Measurements from ENCODE around the gene IFNGR2.
"Not testable (repeated sequence)": the region's sequence is repeated elsewhere in the genome, so short reads cannot be mapped to it uniquely, and the experiment has no call there.

The IFNGR2 gene

DNA sequence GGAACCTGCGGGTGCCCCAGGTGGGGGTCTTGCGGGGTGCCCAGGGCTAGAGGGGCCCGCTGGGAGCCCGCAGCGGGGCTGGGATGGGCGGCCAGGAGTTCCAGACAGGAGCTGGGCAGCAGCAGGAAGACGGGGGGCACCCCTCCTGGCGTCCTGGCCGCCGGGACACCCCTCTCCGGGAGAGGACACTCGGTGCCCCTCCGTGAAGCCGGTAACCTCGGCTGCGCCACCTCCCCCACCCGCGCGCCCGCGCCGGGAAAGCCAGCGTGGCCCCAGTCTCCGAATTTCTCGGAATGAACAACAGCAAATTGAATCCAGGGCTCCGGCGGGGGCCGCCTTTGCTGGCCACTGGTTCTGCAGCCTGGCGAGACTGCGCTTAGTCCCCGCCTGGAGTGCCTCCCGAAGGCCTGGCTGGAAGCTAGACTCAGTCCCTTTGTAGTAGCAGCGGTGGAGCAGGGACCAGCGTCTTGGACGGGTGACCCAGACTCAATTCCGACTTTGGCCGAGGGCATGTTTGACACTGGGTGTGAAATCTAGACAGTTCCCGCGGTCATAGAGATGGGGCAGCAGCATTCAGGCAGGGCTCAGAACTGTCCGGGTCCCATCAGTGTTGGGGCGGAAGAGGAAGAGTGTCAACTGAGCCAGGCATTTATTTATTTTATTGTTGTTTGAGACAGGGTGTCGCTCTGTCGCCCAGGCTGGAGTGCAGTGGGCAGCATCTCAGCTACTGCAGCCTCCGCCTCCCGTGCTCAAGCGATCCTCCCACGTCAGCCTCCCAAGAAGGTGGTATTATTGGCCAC lies 773 bp downstream of the IFNGR2 start:
- DNase-seq = no peak

DNA sequence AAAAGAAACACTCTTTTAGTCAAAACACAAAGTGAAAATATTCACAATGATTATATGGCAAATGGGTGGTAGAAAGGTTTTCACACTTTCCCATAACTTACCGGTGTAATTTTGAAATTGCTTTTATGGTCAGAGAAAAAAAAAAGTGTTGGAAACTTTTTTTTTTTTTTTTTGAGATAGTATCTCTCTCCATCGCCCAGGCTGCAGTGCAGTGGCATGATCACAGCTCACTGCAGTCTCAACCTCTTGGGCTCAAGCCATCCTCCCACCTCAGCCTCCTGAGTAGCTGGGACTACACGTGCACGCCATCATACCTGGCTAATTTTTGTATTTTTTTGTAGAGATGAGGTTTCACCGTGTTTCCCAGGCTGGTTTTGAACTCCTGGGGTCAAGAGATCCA lies 3.3 kb downstream of the IFNGR2 start:
- DNase-seq = no peak

DNA sequence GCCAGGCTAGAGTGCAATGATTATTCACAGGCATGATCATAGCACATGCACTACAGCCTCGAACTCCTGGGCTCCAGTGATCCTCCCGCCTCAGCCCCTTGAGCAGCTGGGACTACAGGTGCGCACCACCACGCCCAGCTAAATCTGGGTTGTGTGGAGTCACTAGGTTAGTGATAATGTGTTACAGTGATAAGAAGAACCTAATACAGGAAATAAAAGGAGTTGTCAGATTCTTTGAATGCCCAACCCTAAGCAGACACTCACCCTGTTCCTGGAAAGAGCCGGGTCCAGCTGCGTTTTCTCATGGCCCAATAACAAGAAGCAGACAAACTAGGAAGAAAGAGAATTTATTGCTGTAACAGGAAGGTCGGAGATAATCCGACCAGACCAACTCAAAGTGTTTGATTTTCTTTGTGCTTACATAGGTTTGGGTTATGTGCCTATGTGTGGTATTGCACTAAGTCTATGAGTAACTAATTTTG lies 8.8 kb downstream of the IFNGR2 start:
- no peak for DNase-seq

DNA sequence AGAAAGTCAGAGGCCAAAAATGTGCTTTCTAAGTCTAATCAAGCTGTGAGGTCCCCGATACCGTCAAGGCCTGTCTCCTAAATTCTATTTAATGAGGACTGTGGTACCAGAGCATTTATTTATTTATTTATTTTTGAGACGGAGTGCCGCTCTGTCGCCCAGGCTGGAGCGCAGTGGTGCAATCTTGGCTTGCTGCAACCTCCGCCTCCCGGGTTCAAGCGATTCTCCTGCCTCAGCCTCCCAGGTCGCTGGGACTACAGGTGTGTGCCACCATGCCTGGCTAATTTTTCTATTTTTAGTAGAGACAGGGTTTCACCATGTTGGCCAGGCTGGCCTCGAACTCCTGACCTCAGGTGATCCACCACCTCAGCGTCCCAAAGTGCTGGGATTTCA lies 9.2 kb downstream of the IFNGR2 start:
- DNase-seq = not testable (repeated sequence)

DNA sequence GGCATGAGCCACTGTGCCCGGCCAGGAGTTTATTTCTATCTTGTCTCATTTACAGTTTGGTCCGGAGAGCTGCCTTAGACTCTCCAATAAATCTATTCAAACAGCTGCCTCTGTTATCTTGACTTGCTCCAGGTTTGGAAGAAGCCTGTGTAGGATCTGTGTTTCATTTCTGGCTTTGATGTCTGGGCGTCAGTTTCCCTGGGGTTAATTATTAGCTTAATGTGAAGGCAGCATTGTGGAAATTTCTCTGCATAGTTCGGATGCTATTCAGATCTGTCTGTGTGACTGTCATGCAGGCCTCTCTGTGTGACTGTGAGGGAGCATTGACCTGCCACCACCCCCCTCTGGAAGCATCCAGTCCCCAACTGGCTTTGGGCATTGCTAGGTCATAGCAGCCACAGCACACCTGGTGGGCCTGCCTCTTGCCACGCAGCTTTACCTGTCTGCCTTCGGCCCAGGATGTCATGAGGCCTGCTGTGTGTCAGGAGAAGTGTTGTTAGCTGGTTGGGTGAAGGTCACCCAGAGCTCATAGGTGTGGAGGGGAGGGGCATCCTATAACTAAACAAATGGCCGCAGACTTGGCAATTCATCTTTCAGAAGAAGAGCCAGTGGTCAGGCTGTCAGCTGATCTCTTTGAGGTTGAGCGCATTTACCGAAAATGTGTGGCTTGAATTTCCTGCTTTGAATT lies 9.8 kb downstream of the IFNGR2 start:
- no peak for DNase-seq

DNA sequence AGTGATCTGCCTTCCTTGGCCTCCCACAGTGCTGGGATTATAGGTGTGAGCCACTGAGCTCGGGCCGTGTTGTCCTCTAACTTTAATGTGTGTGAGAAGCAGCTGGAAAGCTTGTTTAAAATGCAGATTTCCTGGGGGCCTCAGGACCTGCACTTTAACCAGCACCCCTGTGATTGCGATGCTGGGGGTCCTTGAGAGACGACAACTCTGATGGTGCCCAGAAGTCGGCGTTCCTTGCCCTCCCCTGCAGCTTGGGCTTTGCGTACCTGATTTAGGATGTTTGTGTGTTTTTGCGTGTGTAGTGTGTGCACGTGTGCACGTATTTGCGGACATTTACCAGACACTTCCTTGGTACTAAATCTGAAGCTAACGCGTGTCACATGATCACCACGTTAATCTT lies 10.9 kb downstream of the IFNGR2 start:
- no peak for DNase-seq

DNA sequence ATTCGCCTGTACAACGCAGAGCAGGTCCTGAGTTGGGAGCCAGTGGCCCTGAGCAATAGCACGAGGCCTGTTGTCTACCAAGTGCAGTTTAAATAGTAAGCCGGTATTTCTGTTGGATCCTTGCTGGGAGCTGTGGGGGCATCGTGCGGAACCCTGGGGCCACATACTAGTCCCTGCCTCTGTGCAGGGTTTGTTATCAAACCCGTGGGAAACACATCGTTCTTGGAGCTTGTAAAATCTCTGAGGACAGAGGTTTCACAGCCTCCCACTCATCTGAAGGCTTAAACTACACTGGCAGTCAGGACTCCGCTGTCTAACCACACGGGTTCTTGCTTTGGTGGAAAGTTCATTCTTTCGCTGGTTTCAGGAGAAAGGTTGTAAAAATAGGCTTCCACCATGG lies 11.7 kb downstream of the IFNGR2 start:
- no peak for DNase-seq

DNA sequence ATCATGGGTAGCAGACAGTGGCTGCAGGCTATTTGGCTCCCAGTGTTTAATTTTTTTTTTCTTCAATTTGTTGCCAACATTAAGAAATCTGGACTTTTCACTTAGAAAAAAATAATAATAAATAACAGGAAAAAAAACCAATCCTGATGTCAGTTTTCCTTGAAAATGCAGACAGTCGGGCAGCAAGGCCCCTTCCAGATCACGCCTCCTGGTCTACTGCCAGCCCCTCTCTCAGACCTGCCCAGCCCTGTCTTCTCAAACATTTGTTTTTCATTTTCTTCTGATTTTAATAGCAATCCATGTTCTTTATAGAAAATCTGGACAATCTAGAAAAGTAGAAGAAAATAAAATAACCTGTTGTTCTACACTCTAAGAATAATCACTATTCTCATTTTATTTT lies 15.5 kb downstream of the IFNGR2 start:
- DNase-seq = no peak

DNA sequence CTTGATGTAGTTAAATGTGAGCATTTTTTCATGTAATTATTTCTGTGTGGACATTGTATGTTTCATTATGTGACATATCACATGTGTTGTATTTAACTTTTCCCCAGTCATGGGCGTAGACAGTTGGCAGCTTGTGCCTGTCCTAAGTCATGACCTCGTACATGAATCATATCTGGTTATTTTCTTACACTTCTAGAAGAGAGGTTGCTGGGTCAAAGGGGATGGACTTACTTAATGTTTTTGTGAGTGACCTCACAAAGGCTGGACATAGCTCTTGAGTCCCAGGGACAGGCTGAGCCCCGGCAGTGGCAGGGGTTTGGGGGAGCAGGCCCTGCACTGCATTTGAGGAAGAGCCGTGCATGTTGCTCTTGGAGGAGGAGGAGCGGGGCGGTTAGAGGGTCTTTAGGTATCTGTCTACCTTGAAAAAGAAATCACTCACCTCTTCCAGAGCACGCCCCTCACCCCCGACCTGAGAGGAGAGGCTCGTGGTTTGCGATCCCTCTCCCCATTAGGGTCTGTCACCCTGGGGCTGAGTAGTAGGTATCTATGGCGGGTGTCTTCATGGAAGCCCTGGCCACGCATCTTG lies 16.4 kb downstream of the IFNGR2 start:
- DNase-seq = no peak

DNA sequence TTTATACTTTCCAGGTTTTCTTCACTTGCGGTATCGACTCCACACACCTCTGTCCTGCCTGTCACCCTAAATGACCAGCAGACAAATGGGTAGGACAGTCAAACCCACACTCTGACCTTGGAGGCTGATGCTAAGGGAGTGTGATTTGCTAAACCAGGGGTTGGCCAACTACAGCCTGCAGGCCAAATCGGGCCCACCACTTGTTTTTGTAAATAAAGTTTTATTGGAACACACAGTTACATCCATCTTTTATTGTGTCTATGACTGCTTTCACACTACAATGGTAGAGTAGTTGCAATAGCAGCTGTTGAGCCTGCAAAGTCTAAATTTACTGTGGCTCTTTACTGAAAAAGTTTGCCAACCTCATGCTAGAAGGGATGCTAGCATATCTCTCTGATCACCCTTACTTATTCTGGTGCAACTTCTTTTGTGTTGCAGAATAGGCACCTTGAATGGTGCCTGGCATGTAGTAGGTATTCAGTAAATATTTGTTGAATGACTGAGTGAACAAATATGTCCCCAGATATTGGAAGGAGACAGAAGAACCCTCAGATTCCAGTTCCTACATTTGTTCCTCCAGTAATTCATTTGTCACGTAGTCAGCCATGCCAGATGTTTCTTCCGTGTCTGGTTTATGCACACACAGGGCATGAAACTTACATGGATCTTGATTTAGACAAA lies 18.6 kb downstream of the IFNGR2 start:
- DNase-seq = no peak

DNA sequence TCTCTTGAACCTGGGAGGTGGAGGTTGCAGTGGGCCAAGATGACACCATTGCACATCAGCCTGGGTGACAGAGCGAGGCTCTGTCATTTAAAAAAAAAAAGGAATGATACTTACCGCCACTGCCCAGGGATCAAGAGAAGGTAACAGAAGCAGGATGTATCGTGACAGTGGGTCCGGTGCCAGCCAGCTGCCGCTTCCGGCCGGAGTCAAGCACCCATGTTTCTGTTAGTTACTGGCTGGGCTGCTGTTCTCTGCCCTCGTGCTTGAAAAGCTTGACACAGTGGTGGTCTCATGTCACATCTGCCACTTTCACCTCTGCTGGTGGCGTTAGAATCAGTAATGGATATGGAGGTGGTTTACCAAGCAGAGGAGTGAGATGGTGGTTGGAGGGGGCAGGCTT lies 21.0 kb downstream of the IFNGR2 start:
- no peak for DNase-seq

DNA sequence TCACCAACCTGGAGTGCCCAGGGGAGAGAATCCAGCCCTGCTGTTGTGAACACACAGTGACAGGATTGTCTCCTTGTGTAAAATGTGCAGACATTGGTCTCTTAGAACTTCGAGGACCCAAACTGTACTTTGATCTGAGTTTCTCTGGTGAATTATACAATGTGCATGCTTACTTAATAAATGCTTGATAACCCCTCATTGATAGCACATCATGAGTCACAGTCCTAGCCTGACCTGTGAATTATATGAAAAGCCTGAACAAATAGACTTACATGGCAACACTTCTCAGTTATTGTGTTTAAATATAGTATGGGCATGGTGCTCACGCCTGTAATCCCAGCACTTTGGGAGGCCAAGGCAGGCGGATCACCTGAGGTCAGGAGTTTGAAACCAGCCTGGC lies 22.6 kb downstream of the IFNGR2 start:
- DNase-seq = no peak

DNA sequence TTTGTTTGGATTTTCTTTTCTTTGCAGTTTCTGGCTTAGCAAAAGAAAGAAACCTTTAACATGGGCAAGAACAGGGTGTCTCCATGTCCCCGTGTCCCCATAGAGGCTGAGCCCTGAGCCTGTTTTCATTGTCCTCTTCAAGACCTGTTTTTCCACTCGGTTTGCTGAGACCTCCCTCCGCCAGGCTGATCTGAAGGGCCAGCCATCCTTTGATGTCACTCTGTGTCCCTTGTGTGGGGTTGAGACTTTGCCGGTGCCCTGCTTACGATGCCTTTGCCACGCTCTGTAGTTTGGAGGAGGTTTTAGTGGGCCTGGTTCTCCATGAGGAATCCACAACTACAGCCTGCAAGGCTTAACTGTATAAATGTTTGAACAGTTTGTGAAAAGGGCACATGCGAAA lies 23.8 kb downstream of the IFNGR2 start:
- no peak for DNase-seq

DNA sequence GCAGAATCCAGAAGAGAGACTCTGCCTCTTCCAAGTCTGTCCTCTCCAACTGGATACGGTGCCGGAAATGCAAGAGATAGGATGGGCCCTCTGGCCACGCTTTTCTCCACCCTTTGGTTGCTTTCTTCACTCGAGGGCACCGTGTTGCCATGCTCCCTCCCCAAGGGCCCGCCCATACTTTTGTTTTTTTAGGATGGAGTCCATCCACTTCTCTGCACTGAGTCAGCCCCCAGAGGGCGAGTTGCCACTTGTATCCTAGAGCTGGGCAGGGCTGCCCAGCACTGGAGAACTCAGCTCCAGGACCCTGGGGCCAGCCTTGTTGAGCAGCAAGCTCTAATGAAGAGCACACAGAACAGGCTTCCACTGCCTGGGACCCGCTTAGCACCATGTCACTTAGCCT lies 25.5 kb downstream of the IFNGR2 start:
- DNase-seq = no peak

DNA sequence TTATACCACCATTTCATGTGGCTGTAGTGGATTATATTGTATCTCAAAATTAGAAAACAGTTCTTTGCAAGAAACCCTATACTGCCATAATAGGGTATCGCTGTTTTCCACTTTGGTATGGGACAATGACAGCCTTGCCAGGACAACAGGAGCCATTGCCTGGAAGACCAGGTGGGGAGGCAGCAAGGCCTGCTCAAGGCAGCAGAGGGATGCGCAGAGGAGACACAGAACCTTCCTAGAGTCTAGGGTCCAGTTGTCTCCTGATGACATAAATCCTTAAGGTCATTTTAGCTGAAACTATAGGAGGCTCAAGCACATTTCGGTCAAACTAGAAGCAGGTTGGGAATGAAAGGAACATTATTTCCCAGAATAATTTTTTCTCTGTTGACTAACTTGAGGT lies 27.6 kb downstream of the IFNGR2 start:
- no peak for DNase-seq

DNA sequence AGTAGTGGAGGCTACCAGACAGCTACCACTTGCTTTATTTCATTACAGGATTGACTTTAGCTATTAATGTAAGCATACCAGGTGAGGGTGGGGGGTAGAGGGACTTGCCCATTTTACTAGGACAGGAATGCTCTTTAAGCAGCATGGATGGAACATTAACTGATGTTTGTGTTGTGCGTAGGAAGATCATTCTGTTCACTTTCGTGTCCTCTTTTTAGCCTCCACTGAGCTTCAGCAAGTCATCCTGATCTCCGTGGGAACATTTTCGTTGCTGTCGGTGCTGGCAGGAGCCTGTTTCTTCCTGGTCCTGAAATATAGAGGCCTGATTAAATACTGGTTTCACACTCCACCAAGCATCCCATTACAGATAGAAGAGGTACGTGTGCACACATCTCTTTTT lies 29.3 kb downstream of the IFNGR2 start:
- no peak for DNase-seq

DNA sequence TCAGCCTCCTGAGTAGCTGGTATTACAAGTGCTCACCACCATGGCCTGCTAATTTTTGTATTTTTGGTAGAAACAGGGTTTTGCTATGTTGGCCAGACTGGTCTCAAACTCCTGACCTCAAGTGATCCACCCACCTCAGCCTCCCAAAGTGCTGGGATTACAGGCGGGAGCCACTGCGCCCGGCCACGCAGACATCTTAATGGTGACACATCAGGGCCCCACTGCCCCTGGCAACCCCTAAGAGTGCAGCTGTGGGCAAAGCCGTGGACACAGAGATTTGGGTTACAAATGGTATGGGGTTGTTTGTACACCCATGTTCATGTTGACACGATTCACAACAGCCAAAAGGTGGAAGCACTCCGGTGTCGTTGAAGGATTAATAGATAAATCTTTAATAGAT lies 29.8 kb downstream of the IFNGR2 start:
- no peak for DNase-seq

DNA sequence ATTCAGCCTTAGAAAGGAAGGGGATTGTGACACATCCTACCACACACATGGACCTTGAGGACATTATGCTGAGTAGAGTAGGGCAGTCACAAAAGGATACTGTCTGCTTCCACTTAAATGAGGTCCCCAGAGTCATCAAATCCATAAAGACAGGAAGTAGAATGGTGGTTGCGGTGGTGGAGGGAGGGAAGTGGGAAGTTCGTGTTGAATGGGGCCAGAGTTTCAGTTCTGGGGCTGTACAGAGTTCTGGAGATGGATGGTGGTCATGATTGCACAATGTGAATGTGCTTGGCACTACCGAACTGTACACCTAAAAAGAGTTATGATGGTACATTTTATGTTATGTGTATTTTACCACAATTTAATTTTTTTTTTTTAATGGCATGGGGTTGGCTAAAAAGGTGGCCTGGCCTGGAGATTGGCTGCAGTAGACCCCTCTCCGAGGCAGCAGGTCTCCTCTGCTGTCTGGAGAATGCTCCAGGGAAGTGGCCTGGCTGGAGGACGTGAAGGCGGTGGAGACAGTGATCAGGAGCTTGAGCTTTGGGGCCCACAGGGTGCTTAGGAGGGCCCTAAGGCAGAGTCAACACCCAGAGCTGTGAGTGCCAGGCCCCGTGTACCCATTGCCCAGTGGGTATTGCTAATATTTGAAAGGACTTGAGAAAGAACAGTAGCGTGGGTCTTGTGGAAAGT lies 30.4 kb downstream of the IFNGR2 start:
- no peak for DNase-seq

DNA sequence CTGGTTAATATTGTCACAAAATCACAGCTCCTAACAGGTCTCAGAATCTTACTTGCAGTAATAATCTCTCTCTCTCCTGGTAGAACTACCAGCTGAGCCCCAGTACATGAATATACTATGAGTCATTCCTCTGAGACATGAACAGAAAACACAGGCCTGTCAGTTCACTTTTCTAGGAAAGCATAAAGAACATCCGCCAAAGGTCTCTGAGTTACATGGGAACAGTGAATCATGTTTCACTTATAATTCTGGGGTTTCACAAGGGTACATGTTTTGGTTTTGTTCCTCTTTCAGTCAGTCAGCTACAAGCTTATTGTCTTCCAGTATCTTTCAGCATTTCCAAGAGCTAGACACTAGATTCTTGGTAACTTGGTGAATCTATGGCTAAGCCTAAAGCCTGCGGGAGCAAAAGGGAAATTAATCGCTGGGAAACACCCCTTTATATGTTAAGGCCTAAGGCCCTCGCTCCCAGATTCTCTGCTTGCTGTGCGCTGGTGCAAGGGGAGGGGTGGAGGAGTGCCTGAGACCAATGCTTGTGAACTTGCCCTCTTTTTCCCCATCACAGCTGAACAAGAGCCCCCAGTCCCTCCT lies 31.7 kb downstream of the IFNGR2 start:
- no peak for DNase-seq

DNA sequence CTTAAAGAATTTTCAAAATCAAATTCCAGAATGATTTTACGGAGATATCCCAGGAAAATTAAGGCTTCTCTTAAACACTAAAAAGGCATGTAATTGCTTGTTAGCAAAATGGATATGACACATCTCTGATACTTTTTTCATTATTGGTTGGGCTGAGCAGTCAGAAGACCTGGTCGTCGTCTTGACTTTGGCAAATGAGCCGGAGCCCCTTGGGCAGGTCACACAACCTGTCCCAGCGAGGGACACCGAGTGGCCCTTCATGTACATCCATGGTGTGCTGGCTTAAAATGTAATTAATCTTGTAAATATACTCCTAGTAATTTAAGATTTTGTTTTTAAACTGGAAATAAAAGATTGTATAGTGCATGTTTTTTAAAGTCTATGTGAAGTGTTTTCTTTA lies 33.9 kb downstream of the IFNGR2 start:
- no peak for DNase-seq

DNA sequence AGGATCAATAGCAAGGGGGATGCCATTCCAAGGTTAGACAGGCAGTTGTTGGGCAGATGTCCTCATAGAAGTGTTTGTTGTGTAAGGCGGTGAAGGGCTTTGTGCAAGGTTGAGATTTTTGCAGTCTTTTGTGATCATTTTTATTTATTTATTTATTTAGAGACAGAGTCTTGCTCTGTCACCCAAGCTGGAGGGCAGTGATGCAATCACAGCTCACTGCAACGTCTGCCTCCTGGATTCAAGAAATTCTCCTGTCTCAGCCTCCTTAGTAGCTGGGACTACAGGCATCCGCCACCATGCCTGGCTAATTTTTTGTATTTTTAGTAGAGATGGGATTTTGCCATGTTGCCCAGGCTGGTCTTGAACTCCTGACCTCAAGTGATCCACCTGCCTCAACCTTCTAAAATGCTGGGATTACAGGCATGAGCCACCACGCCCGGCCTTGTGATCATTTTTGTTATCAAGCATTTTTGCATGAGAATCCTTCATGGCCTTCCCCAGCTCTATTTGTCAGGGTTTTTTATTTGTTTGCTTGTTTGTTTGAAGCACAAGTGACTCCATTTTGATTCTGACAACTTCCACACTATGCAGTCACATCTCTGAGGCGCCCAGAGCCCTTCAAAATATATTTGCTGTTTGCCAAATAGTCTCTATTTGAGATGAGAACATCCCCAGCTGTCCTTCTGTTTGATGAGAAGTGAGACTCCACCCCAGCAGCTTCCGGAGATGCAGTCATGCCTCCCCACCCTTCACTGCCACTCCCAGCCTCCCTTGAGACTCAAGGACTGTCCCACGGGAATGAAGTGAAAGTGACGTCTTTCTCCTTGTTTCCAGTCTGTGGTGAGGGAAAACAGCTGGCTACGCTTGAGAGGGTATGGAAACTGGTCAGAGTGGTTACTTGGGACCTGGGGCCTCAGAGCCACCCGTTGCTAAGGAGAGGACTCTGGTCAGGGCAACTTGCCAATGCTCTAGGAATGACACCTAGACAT lies 38.6 kb downstream of the IFNGR2 start:
- DNase-seq = no peak

Data from NCI-H1048 (cell line).